Measurements from ENCODE around the gene ULK1. TPM values are rescaled to one million over a fixed set of nuclear protein-coding genes. Genes with fewer than 3 reads are reported as not detected.

The ULK1 gene
- total and polyA plus RNA-seq, 2 of the 13 experiments (the other 11 are each of a cell fraction or from before 2014, with no cell fraction given), result 2.8 to 10.1 TPM

DNA sequence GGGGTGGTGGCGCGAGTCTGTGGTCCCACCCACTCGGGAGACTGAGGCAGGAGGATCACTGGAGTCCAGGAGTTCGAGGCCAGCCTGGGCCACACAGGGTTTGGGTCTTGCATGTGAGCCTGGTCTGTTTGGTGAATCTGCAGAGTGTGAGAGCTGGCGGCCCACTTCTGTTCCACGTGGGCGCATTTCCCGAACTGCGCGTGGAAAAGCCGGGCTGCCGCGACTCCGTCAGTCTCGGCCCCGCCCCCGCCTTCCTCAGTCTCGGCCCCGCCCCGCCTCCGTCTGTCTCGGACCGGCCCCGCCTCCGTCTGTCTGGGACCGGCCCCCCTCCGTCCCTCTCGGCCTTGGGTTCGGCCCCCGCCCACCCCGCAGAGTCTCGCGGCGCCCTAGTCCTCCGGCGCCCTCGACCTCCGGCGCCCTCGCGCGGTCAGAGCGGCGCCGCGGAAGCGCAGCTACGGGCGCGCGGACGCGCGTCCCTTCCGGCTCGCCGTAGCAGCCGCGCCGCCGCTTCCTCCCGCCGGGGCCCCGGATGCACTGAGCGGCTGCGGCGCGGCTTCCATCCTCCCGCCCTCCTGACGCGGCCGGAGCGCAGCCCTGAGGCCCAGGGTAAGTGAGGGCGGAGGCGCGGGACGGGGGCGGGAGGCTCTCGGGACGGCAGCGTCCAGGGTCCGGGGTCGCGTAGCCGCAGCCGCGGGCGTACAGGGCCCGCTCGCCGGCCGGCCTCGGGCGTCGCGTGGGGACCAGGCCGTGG, 55.2 kb downstream of the ULK1 start, which contains the start of gene EP400 (continued):
- TF ChIP-seq, protein P1, sequence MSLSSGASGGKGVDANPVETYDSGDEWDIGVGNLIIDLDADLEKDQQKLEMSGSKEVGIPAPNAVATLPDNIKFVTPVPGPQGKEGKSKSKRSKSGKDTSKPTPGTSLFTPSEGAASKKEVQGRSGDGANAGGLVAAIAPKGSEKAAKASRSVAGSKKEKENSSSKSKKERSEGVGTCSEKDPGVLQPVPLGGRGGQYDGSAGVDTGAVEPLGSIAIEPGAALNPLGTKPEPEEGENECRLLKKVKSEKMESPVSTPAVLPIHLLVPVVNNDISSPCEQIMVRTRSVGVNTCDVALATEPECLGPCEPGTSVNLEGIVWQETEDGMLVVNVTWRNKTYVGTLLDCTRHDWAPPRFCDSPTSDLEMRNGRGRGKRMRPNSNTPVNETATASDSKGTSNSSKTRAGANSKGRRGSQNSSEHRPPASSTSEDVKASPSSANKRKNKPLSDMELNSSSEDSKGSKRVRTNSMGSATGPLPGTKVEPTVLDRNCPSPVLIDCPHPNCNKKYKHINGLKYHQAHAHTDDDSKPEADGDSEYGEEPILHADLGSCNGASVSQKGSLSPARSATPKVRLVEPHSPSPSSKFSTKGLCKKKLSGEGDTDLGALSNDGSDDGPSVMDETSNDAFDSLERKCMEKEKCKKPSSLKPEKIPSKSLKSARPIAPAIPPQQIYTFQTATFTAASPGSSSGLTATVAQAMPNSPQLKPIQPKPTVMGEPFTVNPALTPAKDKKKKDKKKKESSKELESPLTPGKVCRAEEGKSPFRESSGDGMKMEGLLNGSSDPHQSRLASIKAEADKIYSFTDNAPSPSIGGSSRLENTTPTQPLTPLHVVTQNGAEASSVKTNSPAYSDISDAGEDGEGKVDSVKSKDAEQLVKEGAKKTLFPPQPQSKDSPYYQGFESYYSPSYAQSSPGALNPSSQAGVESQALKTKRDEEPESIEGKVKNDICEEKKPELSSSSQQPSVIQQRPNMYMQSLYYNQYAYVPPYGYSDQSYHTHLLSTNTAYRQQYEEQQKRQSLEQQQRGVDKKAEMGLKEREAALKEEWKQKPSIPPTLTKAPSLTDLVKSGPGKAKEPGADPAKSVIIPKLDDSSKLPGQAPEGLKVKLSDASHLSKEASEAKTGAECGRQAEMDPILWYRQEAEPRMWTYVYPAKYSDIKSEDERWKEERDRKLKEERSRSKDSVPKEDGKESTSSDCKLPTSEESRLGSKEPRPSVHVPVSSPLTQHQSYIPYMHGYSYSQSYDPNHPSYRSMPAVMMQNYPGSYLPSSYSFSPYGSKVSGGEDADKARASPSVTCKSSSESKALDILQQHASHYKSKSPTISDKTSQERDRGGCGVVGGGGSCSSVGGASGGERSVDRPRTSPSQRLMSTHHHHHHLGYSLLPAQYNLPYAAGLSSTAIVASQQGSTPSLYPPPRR (CRISPR knock-in tag; IDR thresholded peaks at IDR 0.05; ENCODE audit: borderline replicate concordance), result no peak
- TF ChIP-seq, protein P2, sequence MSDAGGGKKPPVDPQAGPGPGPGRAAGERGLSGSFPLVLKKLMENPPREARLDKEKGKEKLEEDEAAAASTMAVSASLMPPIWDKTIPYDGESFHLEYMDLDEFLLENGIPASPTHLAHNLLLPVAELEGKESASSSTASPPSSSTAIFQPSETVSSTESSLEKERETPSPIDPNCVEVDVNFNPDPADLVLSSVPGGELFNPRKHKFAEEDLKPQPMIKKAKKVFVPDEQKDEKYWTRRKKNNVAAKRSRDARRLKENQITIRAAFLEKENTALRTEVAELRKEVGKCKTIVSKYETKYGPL (CRISPR knock-in tag; IDR thresholded peaks at IDR 0.05), result no peak
- peak; percentile 44 for TF ChIP-seq HNRNPLL (IDR thresholded peaks at IDR 0.05; ENCODE audit: low read depth, low read length, poor library complexity, severe bottlenecking)
- no peak for TF ChIP-seq FOXA3 (CRISPR knock-in tag; IDR thresholded peaks at IDR 0.05)
- TF ChIP-seq KLF12 (CRISPR knock-in tag; IDR thresholded peaks at IDR 0.05; ENCODE audit: borderline replicate concordance), result peak; percentile 19; the same call in 1 of the 2 replicates
- TF ChIP-seq, protein P3, sequence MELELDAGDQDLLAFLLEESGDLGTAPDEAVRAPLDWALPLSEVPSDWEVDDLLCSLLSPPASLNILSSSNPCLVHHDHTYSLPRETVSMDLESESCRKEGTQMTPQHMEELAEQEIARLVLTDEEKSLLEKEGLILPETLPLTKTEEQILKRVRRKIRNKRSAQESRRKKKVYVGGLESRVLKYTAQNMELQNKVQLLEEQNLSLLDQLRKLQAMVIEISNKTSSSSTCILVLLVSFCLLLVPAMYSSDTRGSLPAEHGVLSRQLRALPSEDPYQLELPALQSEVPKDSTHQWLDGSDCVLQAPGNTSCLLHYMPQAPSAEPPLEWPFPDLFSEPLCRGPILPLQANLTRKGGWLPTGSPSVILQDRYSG (CRISPR knock-in tag; IDR thresholded peaks at IDR 0.05), result no peak
- 0 out of 2 replicates have a peak, but pooled peaks have one; percentile 12 for TF ChIP-seq ZMYM2 (CRISPR knock-in tag; IDR thresholded peaks at IDR 0.05)
- TF ChIP-seq ZNF891 (CRISPR knock-in tag; IDR thresholded peaks at IDR 0.05), result no peak
- no peak for TF ChIP-seq CBX5 (CRISPR knock-in tag; IDR thresholded peaks at IDR 0.05; ENCODE audit: borderline replicate concordance)
- TF ChIP-seq, protein P4, sequence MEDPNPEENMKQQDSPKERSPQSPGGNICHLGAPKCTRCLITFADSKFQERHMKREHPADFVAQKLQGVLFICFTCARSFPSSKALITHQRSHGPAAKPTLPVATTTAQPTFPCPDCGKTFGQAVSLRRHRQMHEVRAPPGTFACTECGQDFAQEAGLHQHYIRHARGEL (CRISPR knock-in tag; IDR thresholded peaks at IDR 0.05), result no peak
- TF ChIP-seq ZNF569 (CRISPR knock-in tag; IDR thresholded peaks at IDR 0.05; ENCODE audit: borderline replicate concordance), result no peak
- TF ChIP-seq ZNF75D (CRISPR knock-in tag; IDR thresholded peaks at IDR 0.05; ENCODE audit: borderline replicate concordance), result no peak
- TF ChIP-seq KDM1A (CRISPR knock-in tag; IDR thresholded peaks at IDR 0.05), result 0 out of 2 replicates have a peak, but pooled peaks have one; percentile 7
- TF ChIP-seq, protein P5, sequence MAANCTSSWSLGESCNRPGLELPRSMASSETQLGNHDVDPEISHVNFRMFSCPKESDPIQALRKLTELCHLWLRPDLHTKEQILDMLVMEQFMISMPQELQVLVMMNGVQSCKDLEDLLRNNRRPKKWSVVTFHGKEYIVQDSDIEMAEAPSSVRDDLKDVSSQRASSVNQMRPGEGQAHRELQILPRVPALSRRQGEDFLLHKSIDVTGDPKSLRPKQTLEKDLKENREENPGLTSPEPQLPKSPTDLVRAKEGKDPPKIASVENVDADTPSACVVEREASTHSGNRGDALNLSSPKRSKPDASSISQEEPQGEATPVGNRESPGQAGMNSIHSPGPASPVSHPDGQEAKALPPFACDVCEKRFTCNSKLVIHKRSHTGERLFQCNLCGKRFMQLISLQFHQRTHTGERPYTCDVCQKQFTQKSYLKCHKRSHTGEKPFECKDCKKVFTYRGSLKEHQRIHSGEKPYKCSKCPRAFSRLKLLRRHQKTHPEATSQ (CRISPR knock-in tag; IDR thresholded peaks at IDR 0.05; ENCODE audit: borderline replicate concordance), result no peak
- no peak for TF ChIP-seq RFXAP (CRISPR knock-in tag; IDR thresholded peaks at IDR 0.05; ENCODE audit: borderline replicate concordance)
- TF ChIP-seq KMT2B (CRISPR knock-in tag; IDR thresholded peaks at IDR 0.05), result peak; percentile 43; the same call in 1 of the 2 replicates
- no peak for TF ChIP-seq XBP1 (CRISPR knock-in tag; IDR thresholded peaks at IDR 0.05)
- no peak for TF ChIP-seq ZNF296 (CRISPR knock-in tag; conservative IDR thresholded peaks at IDR 0.05)
- no peak for TF ChIP-seq GATAD2A (CRISPR knock-in tag; IDR thresholded peaks at IDR 0.05)
- TF ChIP-seq POLR2G (IDR thresholded peaks at IDR 0.05; ENCODE audit: low read depth, low read length), result peak; percentile 62
- TF ChIP-seq SMAD1 (CRISPR knock-in tag; IDR thresholded peaks at IDR 0.05; ENCODE audit: borderline replicate concordance, low read depth), result peak; percentile 72; the same call in 1 of the 2 replicates
- no peak for TF ChIP-seq HOXD1 (CRISPR knock-in tag; IDR thresholded peaks at IDR 0.05)

Measured in HepG2 (cell line).